NCI-H82 treated with DMSO at 0.1 percent for 48 hours (cell line): ENCODE data around the gene MYCL.
"Not testable (repeated sequence)": the region's sequence is repeated elsewhere in the genome, so short reads cannot be mapped to it uniquely, and the experiment has no call there.

Experiments
- DNase-seq: peaks from one replicate; lab custom pipeline; 2025; ENCODE audit not compliant: unreplicated experiment; lab: John Stamatoyannopoulos, UW

MYCL gene

DNA sequence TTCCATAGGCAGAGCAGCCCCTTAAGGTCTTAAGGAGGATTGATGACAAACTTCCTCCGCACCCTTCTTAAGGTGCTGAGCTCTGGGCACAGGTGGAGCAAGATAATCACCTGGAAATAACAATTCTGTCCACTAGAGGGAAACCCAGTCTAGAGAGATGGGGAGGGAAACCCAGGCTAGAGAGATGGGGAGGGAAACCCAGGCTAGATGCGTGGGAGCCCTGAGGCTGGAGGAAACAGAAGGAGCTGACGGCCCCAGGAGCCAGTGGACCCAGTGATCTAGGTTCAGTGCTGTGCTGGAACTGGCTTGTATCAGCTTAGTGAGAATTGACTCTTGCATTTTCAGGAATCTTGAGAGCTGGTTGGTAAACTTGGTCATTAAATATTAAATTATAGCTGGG is 17.8 kb upstream of the MYCL start:
- peak; percentile 77 for DNase-seq

DNA sequence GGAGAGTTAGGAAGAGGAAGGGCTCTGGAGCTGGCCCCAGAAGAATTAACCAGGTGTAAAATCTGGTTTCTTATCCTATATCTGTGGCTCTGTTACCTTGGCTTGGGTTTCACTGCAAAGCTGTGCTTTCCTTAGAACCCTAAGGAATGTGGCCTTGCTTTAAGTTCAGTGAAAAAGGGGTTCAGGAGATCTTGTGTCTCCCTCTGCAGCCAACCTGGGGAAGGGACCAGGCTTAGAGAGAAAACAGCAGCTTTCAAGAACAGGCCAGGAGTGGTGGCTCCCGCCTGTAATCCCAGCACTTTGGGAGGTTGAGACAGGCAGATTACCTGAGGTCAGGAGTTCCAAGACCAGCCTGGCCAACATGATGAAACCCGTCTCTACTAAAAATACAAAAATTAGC is 16.1 kb upstream of the MYCL start:
- DNase-seq: no peak

DNA sequence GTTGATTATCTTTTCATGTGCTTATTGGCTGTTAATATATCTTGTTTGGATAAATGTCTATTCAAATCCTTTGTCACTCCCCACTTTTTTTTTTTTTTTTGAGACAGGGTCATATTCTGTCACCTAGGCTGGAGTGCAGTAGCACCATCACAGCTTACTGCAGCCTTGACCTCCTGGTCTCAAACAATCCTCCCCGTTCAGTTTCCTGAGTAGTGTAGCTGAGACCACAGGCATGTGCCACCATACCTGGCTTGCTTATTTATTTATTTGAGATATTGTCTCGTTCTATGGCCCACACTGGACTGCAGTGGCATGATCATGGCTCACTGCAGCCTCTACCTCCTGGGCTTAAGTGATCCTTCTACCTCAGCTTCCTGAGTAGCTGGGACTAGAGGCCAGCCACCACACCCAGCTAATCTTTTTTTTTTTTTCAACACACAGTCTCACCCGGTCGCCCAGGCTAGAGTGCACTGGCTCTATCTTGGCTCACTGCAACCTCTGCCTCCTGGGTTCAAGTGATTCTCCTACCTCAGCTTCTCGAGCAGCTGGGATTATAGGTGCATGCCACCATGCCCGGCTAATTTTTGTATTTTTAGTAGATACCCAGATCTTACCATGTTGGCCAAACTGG is 13.9 kb upstream of the MYCL start:
- DNase-seq: no peak

DNA sequence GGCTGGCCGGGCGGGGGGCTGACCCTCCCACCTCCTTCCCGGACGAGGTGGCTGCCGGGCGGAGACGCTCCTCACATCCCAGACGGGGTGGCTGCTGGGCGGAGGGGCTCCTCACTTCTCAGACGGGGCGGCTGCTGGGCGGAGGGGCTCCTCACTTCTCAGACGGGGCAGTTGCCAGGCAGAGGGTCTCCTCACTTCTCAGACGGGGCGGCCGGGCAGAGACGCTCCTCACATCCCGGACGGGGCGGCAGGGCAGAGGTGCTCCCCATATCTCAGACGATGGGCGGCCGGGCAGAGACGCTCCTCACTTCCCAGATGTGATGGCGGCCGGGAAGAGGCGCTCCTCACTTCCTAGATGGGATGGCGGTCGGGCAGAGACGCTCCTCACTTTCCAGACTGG is 11.4 kb upstream of the MYCL start:
- not testable (repeated sequence) for DNase-seq

DNA sequence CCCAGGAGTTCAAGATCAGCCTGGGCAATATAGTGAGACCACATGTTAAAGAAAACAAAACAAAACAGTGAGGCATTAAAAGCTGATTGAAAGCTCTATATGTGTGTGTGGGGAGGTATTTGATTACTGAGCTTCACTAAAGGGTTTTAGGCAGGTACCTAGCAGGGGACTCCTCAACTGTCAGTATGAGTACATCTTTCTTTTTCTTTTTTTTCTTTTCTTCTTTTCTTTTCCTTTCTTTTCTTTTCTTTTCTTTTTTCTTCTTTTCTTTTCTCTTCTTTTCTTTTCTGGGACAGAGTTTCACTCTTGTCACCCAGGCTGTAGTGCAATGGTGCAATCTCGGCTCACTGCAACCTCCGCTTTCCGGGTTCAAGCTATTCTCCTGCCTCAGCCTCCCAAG is 8.5 kb upstream of the MYCL start:
- DNase-seq: no peak

DNA sequence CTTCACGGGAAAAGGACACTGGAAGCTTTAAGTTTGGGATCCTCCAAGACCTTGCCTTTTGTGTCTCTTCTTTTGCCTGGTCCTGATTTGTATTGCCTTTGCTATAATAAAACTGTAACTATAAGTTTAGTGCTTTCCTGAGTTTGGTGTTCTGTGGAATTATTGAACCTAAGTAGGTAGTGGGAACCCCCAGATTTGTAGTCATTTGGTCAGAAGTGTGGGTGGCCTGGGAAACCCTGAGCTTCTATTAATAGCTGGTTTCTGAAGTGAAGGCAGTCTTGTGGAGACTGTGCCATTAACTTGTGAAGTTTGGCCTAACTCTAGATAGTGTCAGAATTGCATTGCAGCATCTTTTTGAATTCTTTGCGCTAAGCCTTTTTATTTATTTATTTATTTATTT is 6.8 kb upstream of the MYCL start:
- DNase-seq: no peak

DNA sequence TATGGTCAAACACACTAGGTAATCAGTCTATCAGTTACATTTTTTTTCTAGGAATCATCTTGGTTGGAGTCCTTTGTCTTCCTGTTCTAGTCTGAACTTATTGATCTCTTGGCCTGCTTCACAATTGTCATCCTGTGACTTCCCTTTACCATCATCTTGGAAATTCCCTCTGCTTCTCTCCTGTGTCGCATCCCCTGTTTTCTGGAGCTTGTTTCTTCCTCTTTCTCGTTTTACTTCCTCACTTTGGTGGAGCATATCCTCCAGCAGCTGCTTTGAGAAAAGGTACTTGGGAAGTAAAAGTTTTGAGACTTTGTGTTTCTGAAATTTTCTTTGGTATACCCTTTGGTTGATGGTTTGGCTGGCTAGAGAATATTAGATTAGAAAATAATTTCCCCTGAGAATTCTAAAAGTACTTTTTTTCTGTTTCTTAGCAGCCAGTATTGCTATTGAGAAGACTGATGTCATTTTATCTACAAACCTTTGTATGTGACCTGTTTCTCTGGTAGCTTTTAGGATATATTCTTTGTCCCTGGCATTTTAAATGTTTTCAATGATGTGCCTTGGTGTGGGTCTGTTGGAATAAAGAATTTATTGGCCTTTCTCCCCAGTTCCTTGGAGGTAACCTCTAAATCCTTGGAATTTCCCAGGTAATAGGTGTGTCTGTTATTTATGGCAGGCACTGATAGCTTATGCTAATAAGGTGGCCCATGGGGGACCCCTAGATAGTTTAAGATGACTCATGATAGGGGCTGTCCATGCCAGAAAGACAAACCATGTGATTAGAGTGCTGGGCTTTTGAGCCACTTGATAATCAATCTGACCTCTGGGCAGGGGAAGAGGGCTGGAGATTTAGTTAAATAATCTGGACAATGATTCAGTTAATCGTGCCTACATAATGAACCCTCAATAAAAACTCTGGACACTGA is 6.1 kb upstream of the MYCL start:
- DNase-seq: no peak

DNA sequence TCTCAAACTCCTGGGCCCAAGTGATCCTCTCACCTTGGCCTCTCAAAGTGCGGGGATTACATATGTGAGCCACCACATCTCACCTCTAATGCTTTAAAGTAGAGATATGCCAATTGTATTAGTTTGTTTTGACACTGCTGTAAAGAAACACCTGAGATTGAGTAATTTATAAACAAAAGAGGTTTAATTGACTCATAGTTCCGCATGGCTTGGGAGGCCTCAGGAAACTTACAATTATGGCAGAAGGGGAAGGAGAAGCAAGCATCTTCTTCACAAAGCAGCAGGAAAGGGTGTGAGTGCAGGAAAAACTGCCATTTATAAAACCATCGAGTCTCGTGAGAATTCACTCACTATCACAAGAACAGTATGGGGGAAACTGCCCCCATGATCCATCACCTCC is 3.5 kb upstream of the MYCL start:
- DNase-seq: no peak

DNA sequence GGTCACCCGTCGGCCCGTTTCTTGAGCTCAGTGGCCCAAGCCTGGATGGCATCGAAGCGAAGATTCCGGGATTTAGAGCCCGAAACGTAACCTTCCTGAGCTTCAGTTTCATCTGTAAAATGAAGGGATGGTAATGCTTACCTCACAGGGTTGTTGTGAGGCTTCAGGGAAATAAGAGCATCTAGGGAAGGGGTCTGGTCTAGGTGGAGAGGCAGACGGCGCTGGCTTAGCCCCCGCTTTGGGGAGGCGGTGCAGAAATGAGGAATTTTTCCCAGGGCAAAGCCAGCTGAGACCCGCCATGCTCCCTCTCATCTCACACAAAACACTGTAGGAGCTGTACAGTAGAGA is 717 bp upstream of the MYCL start:
- no peak for DNase-seq

DNA sequence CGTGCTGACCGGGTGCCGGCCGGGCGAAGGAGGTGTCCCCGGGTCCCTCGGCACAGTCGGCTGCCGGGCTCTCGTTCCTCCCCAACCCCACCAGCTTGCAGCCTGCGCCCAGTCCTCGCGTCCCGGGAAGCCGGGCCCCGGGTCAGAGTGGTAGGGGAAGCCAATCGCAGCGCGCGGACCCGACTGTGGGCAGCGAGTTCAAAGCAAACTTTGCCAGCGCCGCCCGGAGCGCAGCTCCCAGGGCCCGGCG is 328 bp downstream of the MYCL start:
- DNase-seq: no peak

DNA sequence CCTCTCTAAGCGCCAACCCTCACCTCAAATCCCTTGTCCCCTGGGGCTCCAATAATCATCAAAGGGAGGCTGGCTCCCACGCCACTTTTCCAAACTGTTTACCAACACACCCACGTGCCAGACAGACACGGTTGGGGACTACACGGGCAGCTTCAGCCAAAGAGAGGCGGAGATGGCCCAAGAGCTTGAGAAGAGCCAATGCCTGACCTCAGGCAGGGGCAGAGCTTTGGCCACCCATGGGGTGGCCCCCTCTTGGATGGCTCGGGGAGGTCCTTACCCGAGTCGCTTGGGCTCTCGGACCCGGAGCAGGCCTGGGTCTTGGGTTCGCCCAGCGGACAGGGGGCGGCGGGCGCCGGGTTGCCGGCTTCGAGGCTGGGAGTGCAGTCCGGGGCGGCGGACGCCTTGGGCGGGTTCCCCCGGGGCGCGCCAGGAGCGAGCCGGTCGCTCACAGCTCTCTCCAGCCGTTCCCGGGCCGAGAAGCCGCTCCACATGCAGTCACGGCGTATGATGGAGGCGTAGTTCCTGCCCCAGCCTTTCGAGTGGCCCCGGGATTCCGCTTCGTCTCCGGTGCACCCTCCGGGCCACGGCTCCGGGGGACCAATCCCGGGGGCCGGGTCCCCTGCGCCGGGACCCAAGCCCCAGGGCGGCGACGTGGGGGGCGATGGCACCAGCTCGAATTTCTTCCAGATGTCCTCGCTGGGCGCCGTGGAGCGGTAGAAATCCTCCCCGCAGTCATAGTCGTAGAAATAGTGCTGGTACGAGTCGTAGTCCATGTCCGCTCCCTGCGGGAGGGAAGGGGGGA is 854 bp downstream of the MYCL start:
- peak; percentile 44 for DNase-seq

DNA sequence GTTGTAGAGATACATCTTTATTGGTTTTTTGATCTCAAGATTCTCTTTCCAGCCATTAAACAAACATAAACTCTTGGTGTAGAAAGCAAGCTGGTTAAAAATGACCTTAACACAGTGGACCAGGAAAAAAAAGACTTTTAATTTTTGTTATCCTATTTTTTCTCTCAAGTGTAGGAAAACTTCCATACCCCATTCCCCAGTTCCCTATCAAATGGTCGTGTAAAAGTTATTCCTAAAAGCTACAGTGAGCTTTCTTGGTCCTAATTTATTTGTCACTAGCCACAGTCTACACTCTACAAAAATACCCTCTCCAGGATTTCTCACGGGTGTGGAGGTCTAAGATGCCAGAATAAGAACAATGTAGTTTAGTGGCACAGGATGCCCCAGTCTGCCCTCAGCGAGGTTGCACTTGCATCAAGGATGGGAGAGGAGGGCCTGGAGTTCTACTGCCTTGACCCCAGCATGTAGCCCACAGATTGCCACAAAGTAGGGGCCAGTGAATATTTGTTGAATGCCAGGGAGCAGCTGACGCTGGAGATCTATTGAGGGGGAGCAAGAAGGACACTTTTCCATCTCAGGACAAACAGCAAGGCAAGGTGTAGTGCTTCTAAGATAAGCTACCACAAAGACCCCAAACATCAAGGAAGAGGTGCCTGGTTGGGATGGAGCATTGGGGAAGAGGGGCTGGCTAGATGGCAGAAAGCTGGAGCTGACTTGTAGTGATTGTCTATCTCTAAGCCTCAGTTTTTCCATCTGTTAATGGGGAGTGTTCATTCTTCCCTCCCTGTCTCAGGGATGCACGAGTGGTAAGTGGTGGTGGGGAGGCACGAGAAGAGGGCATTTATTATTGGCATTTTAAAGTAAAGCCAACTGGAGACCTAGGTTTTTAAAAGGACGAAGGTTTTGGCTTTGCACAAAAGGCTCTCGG is 1.8 kb downstream of the MYCL start:
- DNase-seq: no peak

DNA sequence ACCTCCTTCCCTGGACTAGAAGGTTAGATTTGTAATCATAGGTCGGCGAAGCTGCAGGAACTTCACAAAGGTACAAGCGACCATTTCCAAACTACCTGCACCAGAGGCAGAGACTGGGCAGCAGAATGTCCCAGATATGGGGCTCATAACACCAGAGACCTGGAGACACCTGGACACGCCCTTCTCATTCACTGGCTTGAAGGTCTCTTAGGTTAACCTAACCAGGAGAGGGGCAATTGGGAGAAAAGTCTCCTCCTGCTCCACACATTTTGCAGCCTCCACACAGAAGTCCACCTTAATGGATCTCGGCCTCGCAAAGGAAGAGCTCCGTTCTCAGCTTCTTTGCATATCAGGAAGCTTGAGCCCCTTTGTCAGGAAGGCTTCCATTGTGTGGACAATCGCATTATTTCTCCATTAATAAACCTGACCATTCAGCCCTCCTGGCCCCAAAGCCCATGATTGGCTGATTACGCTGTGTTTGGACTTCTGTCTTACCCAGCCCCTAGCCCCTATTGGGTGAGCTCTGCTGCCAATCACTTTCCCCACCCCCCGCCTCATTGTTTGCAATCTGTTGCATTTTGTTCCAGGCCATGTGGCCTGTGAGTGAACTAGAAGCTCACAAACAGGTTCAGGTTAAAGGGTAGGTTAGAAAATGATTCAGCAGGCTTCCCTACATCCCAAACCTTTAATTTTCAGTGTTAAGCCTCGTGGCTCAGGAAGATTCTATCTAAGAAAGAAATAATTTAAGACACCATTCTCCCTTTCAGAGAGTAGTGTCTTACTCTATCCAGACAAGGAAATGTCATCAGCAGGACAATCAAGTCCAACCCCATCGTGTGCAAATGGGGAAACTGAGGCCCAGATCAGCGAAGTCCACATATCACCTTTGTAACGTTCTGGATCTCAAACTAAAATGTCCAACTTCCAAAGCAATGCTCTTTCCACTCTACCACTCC is 2.8 kb downstream of the MYCL start:
- DNase-seq: peak; percentile 93

DNA sequence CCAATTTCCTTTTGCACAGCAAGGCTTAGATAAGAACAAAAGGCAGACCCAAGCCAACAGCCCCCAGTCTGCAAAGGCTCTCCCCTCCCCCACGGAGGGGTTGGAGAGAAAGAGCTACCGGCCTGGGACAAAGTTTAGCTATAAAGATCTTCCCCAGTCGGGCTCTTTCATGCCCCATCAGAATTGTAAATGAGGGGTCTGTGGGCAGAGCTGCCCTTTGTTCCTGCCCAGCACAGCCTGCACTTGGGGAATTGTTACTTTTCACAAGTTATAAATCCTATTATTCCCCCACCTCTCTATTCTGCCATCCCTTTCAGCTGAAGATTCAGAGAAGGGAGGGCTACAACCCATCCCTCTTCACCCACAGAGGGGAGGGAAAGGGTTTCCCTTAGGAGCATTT is 3.5 kb downstream of the MYCL start:
- DNase-seq: no peak

DNA sequence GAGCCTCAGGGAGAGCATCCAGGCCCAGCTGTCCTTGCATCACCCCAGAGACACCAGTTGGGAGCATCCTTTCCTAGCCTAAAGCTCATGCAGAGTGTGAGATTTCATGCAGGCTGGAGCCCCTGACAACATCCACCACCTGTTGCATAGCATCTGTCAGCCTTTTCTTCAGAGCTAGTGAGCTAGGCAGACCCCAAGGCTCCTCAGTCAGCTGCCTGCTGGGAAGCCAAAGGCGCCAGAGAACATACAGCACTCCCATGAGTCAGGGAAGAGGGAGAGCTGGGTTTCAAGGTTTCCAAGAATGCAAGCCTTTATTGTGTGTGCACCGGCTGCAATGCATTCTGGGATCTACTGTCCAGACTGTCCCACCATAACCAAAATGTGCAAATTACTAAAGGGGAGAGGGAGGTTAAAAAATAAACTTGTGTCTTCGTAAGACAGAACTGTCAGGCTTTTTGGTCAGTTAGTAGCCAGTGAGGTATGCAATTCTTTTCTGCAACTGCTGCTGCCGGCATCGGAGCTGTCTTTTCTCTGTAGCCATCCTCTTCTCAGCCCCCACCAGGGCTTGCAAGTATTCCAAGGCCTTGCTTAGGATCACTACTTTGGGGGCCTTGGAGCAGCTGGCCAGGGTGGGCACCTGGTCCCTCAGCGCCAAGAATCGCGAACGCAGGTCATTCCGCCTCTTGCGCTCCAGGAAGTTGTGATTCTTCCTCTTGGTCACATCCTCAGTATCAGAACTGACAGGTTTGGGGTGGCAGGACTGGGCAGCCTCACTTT is 4.6 kb downstream of the MYCL start:
- peak; percentile 91 for DNase-seq

DNA sequence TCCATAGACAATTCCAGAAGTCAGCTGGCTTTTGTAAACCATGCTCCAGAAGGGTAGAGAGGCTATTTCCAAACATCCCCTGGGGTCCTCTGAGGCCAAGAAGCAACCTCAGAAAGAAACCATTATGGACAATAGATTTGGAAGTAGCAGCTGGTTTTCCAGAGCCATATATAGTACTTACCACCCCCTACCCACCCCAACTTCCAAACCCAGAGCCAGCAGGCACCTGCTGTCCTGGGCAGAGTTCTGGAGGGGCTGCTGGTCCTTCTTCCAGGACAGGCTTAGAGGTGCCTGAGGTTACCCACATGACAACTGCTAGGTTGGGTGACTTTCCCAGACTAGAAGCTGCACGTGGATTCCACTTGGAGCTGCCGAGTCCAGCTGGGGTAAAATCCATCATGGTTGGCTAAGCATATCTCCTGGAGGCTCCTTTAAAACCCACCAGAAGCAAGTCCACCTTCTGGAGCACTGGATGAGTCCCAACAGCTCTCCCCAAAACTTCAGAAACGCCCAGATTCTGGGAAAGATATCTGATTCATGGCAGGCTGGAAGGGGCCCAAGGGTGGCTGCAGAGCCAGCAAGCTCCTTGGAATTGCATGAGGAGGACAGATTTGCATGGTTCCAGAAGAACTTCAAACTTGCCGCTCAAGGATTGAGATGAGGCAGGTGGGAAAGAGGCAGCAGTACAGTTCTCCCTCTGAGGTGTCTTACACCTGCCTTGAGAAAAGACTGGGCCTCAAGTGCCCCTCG is 5.8 kb downstream of the MYCL start:
- no peak for DNase-seq

DNA sequence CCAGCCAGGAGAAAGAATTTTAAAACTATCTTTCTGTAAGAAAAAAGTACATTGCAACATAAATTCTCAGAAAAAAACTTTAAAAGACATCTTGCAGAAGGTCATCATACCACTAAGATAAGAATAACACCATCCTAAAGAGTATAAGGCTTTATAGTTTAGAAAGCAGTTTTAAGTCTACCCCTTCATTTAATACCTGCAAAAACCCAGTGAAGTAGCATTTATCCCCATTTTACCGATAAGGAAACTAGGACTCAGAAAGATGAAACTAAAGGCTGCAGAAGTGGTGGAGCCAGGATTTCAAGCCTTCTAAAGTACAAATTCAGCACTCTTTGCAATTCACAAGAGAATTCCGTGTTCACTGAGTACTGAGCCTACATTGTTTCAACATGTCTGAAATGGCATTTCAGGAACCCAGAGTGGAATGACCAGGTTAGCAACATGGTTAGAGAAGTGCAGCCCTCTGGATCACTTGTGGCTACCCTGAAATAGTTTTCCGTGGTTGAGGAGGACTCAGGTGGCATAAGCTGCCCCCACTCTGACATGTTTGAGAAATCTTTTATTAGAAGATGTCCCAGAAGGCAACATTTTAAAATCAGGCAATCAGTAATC is 6.7 kb downstream of the MYCL start:
- no peak for DNase-seq
